SK-N-SH (cell line): ENCODE measurements around the gene ZNF586.

Experiments used
- NRF1 ChIP-seq: IDR thresholded peaks from 2 replicates; pipeline ENCODE4 v1.6.1; 2012; ENCODE audit warnings: low read depth, mild to moderate bottlenecking, low read length
- TF ChIP-seq, protein P1 (sequence below): fragments of 200-600 bp; sonication (generic); IDR thresholded peaks from 2 replicates; pipeline ENCODE4 v1.6.1; 2017; ENCODE audit warnings: antibody characterized with exemption, mild to moderate bottlenecking, moderate library complexity

DNA sequence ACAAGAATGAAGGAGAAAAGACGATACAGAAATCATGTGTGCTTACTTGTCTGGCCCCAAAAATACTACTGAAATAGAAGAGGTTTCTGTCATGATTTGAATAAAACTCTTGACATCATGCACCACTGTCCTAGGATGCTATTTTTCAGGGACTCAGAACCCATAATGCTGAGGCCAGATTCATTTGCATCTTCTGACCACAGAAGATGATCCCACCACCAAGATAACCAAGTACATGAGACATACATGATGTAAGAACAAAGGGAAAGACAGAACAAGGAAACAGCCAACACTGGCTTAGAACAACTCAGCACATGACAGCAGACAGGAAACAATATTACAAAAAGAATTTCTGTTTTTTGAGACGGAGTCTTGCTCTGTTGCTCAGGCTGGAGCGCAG is 42.8 kb downstream of the ZNF586 start:
- TF ChIP-seq, protein P1, sequence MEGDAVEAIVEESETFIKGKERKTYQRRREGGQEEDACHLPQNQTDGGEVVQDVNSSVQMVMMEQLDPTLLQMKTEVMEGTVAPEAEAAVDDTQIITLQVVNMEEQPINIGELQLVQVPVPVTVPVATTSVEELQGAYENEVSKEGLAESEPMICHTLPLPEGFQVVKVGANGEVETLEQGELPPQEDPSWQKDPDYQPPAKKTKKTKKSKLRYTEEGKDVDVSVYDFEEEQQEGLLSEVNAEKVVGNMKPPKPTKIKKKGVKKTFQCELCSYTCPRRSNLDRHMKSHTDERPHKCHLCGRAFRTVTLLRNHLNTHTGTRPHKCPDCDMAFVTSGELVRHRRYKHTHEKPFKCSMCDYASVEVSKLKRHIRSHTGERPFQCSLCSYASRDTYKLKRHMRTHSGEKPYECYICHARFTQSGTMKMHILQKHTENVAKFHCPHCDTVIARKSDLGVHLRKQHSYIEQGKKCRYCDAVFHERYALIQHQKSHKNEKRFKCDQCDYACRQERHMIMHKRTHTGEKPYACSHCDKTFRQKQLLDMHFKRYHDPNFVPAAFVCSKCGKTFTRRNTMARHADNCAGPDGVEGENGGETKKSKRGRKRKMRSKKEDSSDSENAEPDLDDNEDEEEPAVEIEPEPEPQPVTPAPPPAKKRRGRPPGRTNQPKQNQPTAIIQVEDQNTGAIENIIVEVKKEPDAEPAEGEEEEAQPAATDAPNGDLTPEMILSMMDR = no peak
- no peak for TF ChIP-seq NRF1
